Ovary (tissue), 9 donors: ENCODE results near the gene AKT1. TPM values are rescaled to one million over a fixed set of nuclear protein-coding genes. Genes with fewer than 3 reads are reported as not detected.
A peak's percentile ranks its signal among the peaks of the same experiment; 100 is the strongest.

Source experiments
- DNase-seq, 5 donors: peaks; one replicate each; pipeline ENCODE4 v3.0.0-alpha.2; 2019 to 2020
- H3K27ac ChIP-seq, 2 donors: fragments of 200-600 bp; one replicate each; pipeline versions ENCODE4 v1.5.1 to v1.8.0; 2019 to 2022
- H3K27me3 ChIP-seq: fragments of 200-600 bp; one replicate; pipeline ENCODE4 v1.8.0; 2022
- H3K36me3 ChIP-seq: fragments of 200-600 bp; sonication (generic); one replicate; pipeline ENCODE4 v1.5.1; 2019
- H3K4me1 ChIP-seq: one replicate; pipeline ENCODE4 v1.8.1; 2013; ENCODE audit warnings: mild to moderate bottlenecking, moderate library complexity; ENCODE audit not compliant: insufficient read depth
- H3K4me3 ChIP-seq: fragments of 200-600 bp; sonication (generic); one replicate; pipeline ENCODE4 v1.5.1; 2017
- H3K9me3 ChIP-seq, 2 donors: fragments of 200-600 bp in 1 of 2; sonication (generic) in 1 of 2; one replicate each; pipeline versions ENCODE4 v1.5.1 to v1.8.1; 2013 to 2019; ENCODE audit warnings: mild to moderate bottlenecking in 1 of 2, moderate library complexity in 1 of 2
- EP300 ChIP-seq: sonication (generic); formaldehyde crosslinking; IDR thresholded peaks from one replicate; pipeline ENCODE4 v1.6.1; 2017; ENCODE audit warnings: antibody characterized with exemption
- POLR2A ChIP-seq: fragments of 450-650 bp; IDR thresholded peaks from one replicate; pipeline ENCODE4 v1.6.1; 2017; ENCODE audit warnings: antibody characterized with exemption, mild to moderate bottlenecking, moderate library complexity
- WGBS, 3 donors: extraction: QIAGEN DNeasy Blood & Tissue Kit in 1 of 3; methylation state at CpG; one replicate each; pipeline versions ENCODE4 v1.1.5 to v1.1.7; 2013 to 2017; 5-methylcytosine and 5-hydroxymethylcytosine counted together
- intact Hi-C, 4 donors: fragments of 100-400 bp; cut with DNase I; formaldehyde crosslinking; loops; one replicate each; pipeline versions ENCODE4 v1.11.0 to v1.15.1; 2022 to 2023
- polyA plus RNA-seq, 2 donors: library from polyadenylated mRNA; stranded (reverse); fragments of 200-250 nt in 1 of 2; fragments of 350-450 nt in 1 of 2; fragmentation: Illumina TruSeq in 1 of 2; extraction: RNeasy Lipid Tissue Mini Kit (QIAGEN cat#74804) in 1 of 2; gene quantifications; one replicate each; pipeline ENCODE4 v1.2.3, GENCODE V29; 2013 to 2014
- total RNA-seq, 7 donors: library from RNA; depleted of rRNA in 2 of 7; stranded (reverse); fragments of >200 nt in 2 of 7; fragmentation: NEBNext Ultra II Directional in 3 of 7; extraction: Animal tissue kit (Norgen Biotek cat#: 25700) in 3 of 7; gene quantifications; one replicate each; pipeline versions ENCODE4 v1.1.0 to v1.2.4, GENCODE V29; 2016 to 2023
- TF ChIP-seq, protein P1 (sequence below), 3 donors: fragments of 450-650 bp in 2 of 3; fragments of 200-600 bp in 1 of 3; IDR thresholded peaks; one replicate each; pipeline versions ENCODE4 v1.5.1 to v1.8.0; 2016 to 2022; ENCODE audit warnings: antibody characterized with exemption in 3 of 3, mild to moderate bottlenecking in 1 of 3
- donor health status: DM: no; HTN: no; CAD: no; lungs with moderate emphysema.
- donor health status: DM: no; HTN: no; CAD: no.
- donor health status: Bipolar disorder and iron deficiency.
- donor health status: DM: yes; HTN: yes; CAD: no.
- donor health status: DM: no; HTN: no; CAD: no.
- donor health status: DM: yes; HTN: yes; CAD: no.

The AKT1 gene
- total and polyA plus RNA-seq, 9 donors = 53.9 to 105 (median 95.4) TPM

- Histone ChIP-seq H3K27me3 (no peaks in the 10 kb centered on the region), H3K9me3 (no peaks in the 10 kb centered on the region), H3K27ac (no peak overlapping the region), H3K36me3 (no peaks in the 10 kb centered on the region), H3K4me1 (peaks cover 6% of the 10 kb centered on the region), H3K4me3 (no peak overlapping the region)
- DNase-seq = peak in 1 of 5 donors; percentile 30
- intact Hi-C loops = loop anchor here in 2 of 4 donors (5.0 kb wide), 1 partner anchor 36 kb away; no protein-coding TSS in a partner anchor
- WGBS, 3 donors = 76 to 82% (median 77%) methylated on average over 22 of the region's 22 CpGs
- TF ChIP-seq, protein P1, sequence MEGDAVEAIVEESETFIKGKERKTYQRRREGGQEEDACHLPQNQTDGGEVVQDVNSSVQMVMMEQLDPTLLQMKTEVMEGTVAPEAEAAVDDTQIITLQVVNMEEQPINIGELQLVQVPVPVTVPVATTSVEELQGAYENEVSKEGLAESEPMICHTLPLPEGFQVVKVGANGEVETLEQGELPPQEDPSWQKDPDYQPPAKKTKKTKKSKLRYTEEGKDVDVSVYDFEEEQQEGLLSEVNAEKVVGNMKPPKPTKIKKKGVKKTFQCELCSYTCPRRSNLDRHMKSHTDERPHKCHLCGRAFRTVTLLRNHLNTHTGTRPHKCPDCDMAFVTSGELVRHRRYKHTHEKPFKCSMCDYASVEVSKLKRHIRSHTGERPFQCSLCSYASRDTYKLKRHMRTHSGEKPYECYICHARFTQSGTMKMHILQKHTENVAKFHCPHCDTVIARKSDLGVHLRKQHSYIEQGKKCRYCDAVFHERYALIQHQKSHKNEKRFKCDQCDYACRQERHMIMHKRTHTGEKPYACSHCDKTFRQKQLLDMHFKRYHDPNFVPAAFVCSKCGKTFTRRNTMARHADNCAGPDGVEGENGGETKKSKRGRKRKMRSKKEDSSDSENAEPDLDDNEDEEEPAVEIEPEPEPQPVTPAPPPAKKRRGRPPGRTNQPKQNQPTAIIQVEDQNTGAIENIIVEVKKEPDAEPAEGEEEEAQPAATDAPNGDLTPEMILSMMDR (IDR thresholded peaks at IDR 0.05) = no peak
- TF ChIP-seq POLR2A (no peak), EP300 (no peak)
These were observed 27.5 kb upstream of the AKT1 start for GRCh38 chr14:104822821-104823615.

DNA sequence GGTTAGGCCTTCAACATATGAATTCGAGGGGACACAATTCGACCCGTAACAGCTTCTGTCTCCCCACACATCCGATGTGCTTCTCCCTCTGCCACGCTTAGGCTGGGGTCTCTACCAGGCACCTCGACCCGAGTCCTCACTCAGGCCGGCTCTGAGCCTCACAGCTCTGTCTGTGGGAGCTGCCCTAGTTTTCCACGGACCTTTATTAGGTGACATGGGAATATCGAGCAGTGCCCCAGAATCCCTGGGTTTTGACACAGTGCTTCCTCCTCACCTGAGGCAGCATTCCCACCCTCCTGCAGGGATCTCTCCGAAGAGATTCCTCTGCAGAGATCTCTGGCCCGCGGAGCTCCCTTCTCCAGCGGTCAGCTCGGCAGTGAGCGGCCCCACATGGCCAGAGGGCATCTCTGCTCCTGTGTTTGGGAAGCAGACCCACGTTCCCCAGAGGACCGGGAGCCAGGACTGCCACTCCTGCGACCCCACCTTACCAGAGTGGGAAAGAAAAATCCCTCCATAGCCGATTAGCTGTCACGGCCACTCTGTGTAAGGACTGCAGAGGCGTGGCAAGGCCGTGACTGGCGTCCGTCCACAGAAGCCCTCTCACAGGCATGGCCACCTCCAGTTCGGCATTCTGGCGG is 26.5 kb upstream of the AKT1 start:
- intact Hi-C loops = loop anchor here in 2 of 4 donors (1.0 to 5.0 kb wide), 2 partner anchors 35 to 54 kb away; no protein-coding TSS in a partner anchor
- H3K27me3 ChIP-seq = no peaks in the 10 kb centered on the region
- peak in 2 of 5 donors; percentile 11 to 31 for DNase-seq
- peaks cover under 1% of the 10 kb centered on the region for H3K4me1 ChIP-seq
- no peak overlapping the region for H3K4me3 ChIP-seq
- no peaks in the 10 kb centered on the region for H3K36me3 ChIP-seq
- no peak overlapping the region for H3K27ac ChIP-seq
- TF ChIP-seq POLR2A (no peak), EP300 (no peak)
- TF ChIP-seq, protein P1 (IDR thresholded peaks at IDR 0.05) = no peak
- 72 to 80% (median 76%) methylated on average over 27 of the region's 27 CpGs for WGBS, 3 donors
- H3K9me3 ChIP-seq = no peaks in the 10 kb centered on the region

GRCh38 chr14:104821229-104821945 is 25.8 kb upstream of the AKT1 start:
- no peak for TF ChIP-seq POLR2A
- no peak for TF ChIP-seq EP300
- TF ChIP-seq, protein P1 (IDR thresholded peaks at IDR 0.05) = no peak
- Histone ChIP-seq H3K9me3 (no peaks in the 10 kb centered on the region), H3K27me3 (no peaks in the 10 kb centered on the region), H3K36me3 (no peaks in the 10 kb centered on the region), H3K4me3 (no peak overlapping the region), H3K27ac (no peak overlapping the region), H3K4me1 (no peaks in the 10 kb centered on the region)
- 71 to 76% (median 72%) methylated on average over 18 to 23 of the region's 23 CpGs for WGBS, 3 donors
- intact Hi-C loops = loop anchor here in 2 of 4 donors (1.0 to 5.0 kb wide), 2 partner anchors 34 to 53 kb away; no protein-coding TSS in a partner anchor
- peak in 1 of 5 donors; percentile 38 for DNase-seq

- no peaks in the 10 kb centered on the region for H3K4me1 ChIP-seq
- TF ChIP-seq POLR2A = no peak
- no peak for TF ChIP-seq EP300
- TF ChIP-seq, protein P1 (IDR thresholded peaks at IDR 0.05) = peak in 2 of 3 donors; percentile 37 to 39
- no peak overlapping the region for H3K27ac ChIP-seq
- H3K4me3 ChIP-seq = no peak overlapping the region
- no peaks in the 10 kb centered on the region for H3K9me3 ChIP-seq
- peak; percentile 46 to 73 (median 65) for DNase-seq
- no peaks in the 10 kb centered on the region for H3K27me3 ChIP-seq
- no peaks in the 10 kb centered on the region for H3K36me3 ChIP-seq
- intact Hi-C loops = loop anchor here in 2 of 4 donors (1.0 to 5.0 kb wide), 2 partner anchors 33 to 52 kb away; no protein-coding TSS in a partner anchor
- WGBS, 3 donors = 6 to 14% (median 14%) methylated on average over 22 of the region's 22 CpGs
These were observed 25.2 kb upstream of the AKT1 start for GRCh38 chr14:104820669-104821228.
